Kidney (tissue), 14 donors: ENCODE data around the gene HOXA3. TPM values are rescaled to one million over a fixed set of nuclear protein-coding genes. Genes with fewer than 3 reads are reported as not detected.

Experiments
- DNase-seq, 5 donors: peaks; one replicate each; pipeline ENCODE4 v3.0.0-alpha.2; 2013 to 2020
- FAIRE-seq: peaks from 2 replicates; lab custom pipeline; 2012; peaks lifted over from hg19 to GRCh38; lab: Jason Lieb, UNC
- H3K27ac ChIP-seq, 2 donors: one replicate each; pipeline ENCODE4 v1.7.0; 2013; ENCODE audit warnings: low read depth in 2 of 2, low read length in 2 of 2, inconsistent platforms in 1 of 2
- H3K27me3 ChIP-seq: one replicate; pipeline ENCODE4 v1.7.1; 2013; ENCODE audit warnings: low read length, inconsistent platforms; ENCODE audit not compliant: control insufficient read depth, insufficient read depth
- H3K36me3 ChIP-seq, 3 donors: one replicate each; pipeline versions ENCODE4 v1.7.0 to v1.7.1; 2013; ENCODE audit warnings: low read length in 3 of 3, control low read depth in 1 of 3, inconsistent platforms in 1 of 3; ENCODE audit not compliant: insufficient read depth in 3 of 3, control insufficient read depth in 2 of 3
- H3K4me1 ChIP-seq, 3 donors: one replicate each; pipeline versions ENCODE4 v1.7.0 to v1.7.1; 2013; ENCODE audit warnings: low read length in 3 of 3, inconsistent platforms in 1 of 3, low read depth in 1 of 3; ENCODE audit not compliant: control insufficient read depth in 2 of 3, insufficient read depth in 2 of 3
- H3K4me3 ChIP-seq, 3 donors: one replicate each; pipeline versions ENCODE4 v1.7.0 to v1.8.1; 2013; ENCODE audit warnings: low read length in 3 of 3, control low read depth in 1 of 3, inconsistent platforms in 1 of 3
- H3K9ac ChIP-seq, 3 donors: one replicate each; pipeline versions ENCODE4 v1.7.0 to v1.7.1; 2013; ENCODE audit warnings: low read length in 3 of 3, control low read depth in 1 of 3, inconsistent platforms in 1 of 3
- H3K9me3 ChIP-seq, 3 donors: one replicate each; pipeline versions ENCODE4 v1.7.0 to v1.7.1; 2013; ENCODE audit warnings: low read length in 3 of 3, control low read depth in 1 of 3, inconsistent platforms in 1 of 3; ENCODE audit not compliant: control insufficient read depth in 2 of 3, insufficient read depth in 1 of 3
- intact Hi-C: fragments of 100-400 bp; cut with DNase I; formaldehyde crosslinking; loops from one replicate; pipeline ENCODE4 v1.11.1; 2022
- polyA plus RNA-seq: library from polyadenylated mRNA; stranded (reverse); fragments of 350-450 nt; fragmentation: Illumina TruSeq; extraction: RNeasy Lipid Tissue Mini Kit (QIAGEN cat#74804); gene quantifications from one replicate; pipeline ENCODE4 v1.2.3, GENCODE V29; 2014; ENCODE audit warnings: low read depth, low replicate concordance; ENCODE audit not compliant: insufficient read depth
- total RNA-seq: library from RNA; stranded (reverse); fragmentation: NEBNext Ultra II Directional; extraction: Animal tissue kit (Norgen Biotek cat#: 25700); gene quantifications from one replicate; pipeline ENCODE4 v1.2.1, GENCODE V29; 2021
- TF ChIP-seq, protein P1 (sequence below): IDR thresholded peaks from 3 replicates; pipeline ENCODE4 v1.5.1; 2012; ENCODE audit warnings: mild to moderate bottlenecking, moderate library complexity, borderline replicate concordance; ENCODE audit not compliant: insufficient read depth; ENCODE audit errors: extremely low read depth
- donor health status: control.
- donor health status: control.
- donor health status: control.
- donor health status: control.
- donor health status: control.
- donor health status: DM: yes; HTN: yes; CAD: no.
- donor health status: Normal renal cell carcinoma (clear cell type).

The HOXA3 gene
- total and polyA plus RNA-seq, 2 donors from 2014 or later: 6.3 to 21.2 TPM

DNA sequence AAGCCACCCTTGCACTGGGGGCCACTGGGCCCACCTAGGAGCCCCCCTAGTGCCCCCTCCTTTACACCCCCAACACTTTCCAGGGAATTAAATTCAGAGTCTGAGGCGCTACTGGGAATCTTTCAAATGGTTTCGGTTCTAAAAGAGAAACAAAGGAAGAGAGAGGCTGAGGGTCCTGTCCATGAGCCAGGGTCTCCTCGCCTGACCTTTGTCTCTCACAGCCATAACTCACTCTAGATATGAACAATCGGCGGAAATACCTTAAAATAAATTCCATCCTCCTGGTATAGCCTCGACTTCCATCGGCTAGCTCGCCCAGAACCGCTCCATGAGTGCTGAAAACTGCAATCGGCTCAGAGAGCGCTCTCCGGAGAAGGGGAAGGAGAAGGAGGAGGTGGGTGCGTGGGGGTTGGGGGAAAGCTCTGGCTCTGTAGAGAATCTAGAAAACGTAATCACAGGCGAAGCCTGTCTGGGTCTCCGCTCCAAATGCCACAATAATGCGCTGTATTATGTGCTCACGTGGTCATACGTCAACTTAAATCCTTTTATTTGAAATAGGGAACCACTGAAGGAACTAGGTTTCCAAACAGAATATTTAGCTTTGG is 34.4 kb downstream of the HOXA3 start:
- DNase-seq: peak in 4 of 5 donors; percentile 69 to 83 (median 78)
- no peaks in the 10 kb centered on the region for H3K27me3 ChIP-seq
- FAIRE-seq: no peak
- H3K36me3 ChIP-seq: peaks cover 0 to 2% (median 0%) of the 10 kb centered on the region in 3 donors
- H3K9ac ChIP-seq: peak overlapping the region; percentile 54 to 81 (median 78)
- peak overlapping the region; percentile 61 to 74 (median 64) for H3K4me3 ChIP-seq
- intact Hi-C loops: no loop called here
- peak overlapping the region; percentile 96 for H3K27ac ChIP-seq
- TF ChIP-seq, protein P1, sequence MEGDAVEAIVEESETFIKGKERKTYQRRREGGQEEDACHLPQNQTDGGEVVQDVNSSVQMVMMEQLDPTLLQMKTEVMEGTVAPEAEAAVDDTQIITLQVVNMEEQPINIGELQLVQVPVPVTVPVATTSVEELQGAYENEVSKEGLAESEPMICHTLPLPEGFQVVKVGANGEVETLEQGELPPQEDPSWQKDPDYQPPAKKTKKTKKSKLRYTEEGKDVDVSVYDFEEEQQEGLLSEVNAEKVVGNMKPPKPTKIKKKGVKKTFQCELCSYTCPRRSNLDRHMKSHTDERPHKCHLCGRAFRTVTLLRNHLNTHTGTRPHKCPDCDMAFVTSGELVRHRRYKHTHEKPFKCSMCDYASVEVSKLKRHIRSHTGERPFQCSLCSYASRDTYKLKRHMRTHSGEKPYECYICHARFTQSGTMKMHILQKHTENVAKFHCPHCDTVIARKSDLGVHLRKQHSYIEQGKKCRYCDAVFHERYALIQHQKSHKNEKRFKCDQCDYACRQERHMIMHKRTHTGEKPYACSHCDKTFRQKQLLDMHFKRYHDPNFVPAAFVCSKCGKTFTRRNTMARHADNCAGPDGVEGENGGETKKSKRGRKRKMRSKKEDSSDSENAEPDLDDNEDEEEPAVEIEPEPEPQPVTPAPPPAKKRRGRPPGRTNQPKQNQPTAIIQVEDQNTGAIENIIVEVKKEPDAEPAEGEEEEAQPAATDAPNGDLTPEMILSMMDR: no peak
- H3K4me1 ChIP-seq: peaks cover 13 to 31% (median 26%) of the 10 kb centered on the region in 3 donors
- no peaks in the 10 kb centered on the region for H3K9me3 ChIP-seq

DNA sequence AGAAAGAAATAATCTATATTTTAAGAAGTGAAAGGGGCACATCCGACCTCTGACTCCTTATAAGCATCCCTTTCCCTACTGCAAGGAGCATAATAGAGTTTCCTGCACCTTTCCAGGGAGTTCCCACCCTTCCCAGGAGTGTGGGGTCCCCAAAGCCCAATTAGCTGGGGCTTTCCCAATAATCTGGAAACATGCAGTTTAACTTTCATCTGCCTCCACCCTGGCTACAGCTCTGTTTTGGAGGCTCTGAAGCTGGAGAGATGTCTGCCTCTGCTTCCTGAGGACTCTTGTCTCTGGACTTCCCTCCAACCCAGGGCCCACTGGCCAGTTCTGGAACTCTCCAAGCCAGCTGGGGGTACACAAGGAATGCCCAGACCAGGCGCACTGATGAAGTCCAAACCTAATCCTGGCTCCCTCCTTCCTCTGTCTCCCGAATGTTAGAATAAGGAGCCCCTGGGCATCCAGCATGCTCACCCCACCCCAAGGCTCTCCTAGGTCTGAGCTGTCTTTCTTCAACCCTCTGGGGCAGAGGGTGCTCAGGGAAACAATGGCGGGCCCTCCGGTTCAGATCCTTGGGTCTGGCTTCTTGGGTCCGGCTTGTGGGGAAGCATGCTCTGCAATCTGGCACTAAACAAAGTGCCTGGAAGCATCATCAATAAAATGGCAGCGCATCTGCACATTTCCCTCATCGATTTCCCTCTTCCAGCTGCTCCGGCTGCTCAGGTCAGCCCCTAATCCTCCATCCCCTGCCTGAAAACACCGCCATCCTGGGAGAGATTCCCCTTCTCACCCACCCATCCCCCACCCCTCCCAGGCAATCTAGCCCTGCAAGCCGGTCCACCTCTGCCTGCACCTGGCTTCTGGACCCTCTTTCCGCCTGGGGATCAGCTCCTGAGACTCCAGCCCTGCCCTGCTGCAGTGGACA is 35.2 kb downstream of the HOXA3 start:
- intact Hi-C loops: no loop called here
- Histone ChIP-seq H3K27me3 (no peaks in the 10 kb centered on the region), H3K36me3 (peaks cover 0 to 2% (median 0%) of the 10 kb centered on the region in 3 donors), H3K4me1 (peaks cover 13 to 32% (median 26%) of the 10 kb centered on the region in 3 donors), H3K9ac (peak overlapping the region; percentile 78 to 89 (median 79)), H3K27ac (peak overlapping the region; percentile 96), H3K4me3 (peak overlapping the region; percentile 61 to 74 (median 64)), H3K9me3 (no peaks in the 10 kb centered on the region)
- peak in 3 of 5 donors; percentile 61 to 76 (median 62) for DNase-seq
- no peak for FAIRE-seq
- TF ChIP-seq, protein P1: no peak

DNA sequence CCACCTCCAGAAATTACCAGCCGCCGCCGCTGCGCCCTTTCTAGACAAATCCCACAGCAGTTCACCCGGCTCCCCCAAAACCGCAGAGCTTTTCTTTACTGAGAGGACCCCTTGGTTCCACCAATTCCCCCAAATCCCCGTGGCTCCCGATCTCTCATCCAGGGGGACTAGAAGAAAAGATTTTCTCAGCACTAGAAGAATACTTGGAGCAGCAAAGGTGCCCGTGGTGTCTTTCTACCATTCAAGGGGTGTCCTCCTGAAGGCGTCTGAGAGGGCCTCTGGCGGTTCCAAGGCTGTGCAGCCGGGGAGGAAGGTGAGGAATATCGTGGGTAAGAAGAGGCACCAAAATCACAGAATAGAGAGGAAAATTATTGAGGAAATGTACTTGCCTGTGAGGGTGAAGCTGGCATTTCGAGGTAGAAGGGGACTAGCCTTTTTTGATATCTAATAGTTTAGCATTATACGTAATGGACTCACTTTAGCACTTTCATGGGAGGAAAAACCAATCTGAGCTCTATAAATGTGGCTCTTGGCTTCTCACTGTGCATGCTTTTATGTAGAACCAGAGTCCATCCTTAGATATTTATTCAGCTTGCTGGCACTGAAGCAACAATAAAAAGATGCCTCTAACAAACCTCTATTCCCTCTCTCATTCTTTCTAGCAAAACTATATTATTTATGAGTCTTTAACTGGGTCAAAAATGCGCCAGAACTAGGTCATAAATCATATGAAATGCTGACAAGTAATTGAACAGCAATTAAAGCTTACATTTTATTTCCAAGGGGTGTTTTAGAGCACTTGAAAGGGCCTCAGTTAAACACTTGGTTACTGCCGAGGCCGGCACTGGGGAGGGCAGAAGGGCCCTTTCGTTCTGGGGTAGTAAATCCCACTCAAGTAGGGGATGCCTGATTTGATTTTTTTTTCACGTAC is 36.1 kb downstream of the HOXA3 start:
- Histone ChIP-seq H3K9ac (peak overlapping the region; percentile 79 to 89 (median 85)), H3K27me3 (no peaks in the 10 kb centered on the region), H3K4me1 (peaks cover 13 to 31% (median 24%) of the 10 kb centered on the region in 3 donors), H3K9me3 (no peaks in the 10 kb centered on the region), H3K4me3 (peak overlapping the region; percentile 61 to 74 (median 64)), H3K27ac (peak overlapping the region; percentile 96), H3K36me3 (peaks cover 0 to 2% (median 0%) of the 10 kb centered on the region in 3 donors)
- DNase-seq (peak; percentile 52 to 89 (median 59)), FAIRE-seq (no peak)
- TF ChIP-seq, protein P1: no peak
- intact Hi-C loops: no loop called here
